Measurements from ENCODE around the gene LRP2BP. TPM values are rescaled to one million over a fixed set of nuclear protein-coding genes. Genes with fewer than 3 reads are reported as not detected.

LRP2BP gene
- total and polyA plus RNA-seq, 2 experiments from 2014 or later = 0.28 to 1.7 TPM

DNA sequence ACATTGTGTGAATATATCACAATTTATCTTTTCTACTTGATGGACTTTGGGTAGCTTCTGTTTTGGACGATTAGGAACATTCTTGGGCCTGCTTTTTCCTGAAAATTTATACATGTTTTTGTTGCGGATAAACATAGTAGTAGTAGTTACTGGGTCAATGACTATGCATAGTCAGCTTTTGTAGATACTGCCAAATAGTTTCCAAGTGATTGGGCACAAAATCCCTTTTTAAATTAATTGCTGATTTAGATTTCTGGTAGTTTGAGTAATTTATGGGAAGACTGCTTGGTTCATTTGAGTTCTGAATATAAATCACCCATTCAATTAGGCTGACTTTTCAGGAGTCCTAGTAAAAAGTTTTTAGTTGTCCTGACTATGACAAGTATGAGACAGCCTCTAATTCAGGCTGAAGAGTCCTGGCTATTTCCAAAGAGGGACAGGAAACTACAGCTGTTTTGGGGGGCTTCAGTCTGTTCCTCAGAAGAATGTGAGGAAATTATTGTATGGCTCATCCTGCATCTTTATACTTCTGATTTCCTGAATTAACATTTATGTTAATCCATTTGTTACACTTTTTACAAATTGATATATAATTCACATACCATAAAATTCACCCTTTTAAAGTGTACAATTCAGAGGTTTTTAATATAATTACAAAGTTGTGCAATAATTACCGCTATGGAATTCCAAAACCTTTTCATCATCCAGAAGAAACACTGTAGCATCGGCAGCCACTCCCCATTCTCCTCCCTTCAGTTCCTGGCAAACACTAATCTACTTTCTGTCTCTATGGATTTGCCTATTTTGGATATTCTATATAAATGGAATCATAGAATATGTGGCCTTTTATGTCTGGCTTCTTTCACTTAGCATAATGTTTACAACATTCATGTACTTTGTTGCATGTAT lies 14.2 kb downstream of the LRP2BP start (continued):
- TF ChIP-seq, protein P1, sequence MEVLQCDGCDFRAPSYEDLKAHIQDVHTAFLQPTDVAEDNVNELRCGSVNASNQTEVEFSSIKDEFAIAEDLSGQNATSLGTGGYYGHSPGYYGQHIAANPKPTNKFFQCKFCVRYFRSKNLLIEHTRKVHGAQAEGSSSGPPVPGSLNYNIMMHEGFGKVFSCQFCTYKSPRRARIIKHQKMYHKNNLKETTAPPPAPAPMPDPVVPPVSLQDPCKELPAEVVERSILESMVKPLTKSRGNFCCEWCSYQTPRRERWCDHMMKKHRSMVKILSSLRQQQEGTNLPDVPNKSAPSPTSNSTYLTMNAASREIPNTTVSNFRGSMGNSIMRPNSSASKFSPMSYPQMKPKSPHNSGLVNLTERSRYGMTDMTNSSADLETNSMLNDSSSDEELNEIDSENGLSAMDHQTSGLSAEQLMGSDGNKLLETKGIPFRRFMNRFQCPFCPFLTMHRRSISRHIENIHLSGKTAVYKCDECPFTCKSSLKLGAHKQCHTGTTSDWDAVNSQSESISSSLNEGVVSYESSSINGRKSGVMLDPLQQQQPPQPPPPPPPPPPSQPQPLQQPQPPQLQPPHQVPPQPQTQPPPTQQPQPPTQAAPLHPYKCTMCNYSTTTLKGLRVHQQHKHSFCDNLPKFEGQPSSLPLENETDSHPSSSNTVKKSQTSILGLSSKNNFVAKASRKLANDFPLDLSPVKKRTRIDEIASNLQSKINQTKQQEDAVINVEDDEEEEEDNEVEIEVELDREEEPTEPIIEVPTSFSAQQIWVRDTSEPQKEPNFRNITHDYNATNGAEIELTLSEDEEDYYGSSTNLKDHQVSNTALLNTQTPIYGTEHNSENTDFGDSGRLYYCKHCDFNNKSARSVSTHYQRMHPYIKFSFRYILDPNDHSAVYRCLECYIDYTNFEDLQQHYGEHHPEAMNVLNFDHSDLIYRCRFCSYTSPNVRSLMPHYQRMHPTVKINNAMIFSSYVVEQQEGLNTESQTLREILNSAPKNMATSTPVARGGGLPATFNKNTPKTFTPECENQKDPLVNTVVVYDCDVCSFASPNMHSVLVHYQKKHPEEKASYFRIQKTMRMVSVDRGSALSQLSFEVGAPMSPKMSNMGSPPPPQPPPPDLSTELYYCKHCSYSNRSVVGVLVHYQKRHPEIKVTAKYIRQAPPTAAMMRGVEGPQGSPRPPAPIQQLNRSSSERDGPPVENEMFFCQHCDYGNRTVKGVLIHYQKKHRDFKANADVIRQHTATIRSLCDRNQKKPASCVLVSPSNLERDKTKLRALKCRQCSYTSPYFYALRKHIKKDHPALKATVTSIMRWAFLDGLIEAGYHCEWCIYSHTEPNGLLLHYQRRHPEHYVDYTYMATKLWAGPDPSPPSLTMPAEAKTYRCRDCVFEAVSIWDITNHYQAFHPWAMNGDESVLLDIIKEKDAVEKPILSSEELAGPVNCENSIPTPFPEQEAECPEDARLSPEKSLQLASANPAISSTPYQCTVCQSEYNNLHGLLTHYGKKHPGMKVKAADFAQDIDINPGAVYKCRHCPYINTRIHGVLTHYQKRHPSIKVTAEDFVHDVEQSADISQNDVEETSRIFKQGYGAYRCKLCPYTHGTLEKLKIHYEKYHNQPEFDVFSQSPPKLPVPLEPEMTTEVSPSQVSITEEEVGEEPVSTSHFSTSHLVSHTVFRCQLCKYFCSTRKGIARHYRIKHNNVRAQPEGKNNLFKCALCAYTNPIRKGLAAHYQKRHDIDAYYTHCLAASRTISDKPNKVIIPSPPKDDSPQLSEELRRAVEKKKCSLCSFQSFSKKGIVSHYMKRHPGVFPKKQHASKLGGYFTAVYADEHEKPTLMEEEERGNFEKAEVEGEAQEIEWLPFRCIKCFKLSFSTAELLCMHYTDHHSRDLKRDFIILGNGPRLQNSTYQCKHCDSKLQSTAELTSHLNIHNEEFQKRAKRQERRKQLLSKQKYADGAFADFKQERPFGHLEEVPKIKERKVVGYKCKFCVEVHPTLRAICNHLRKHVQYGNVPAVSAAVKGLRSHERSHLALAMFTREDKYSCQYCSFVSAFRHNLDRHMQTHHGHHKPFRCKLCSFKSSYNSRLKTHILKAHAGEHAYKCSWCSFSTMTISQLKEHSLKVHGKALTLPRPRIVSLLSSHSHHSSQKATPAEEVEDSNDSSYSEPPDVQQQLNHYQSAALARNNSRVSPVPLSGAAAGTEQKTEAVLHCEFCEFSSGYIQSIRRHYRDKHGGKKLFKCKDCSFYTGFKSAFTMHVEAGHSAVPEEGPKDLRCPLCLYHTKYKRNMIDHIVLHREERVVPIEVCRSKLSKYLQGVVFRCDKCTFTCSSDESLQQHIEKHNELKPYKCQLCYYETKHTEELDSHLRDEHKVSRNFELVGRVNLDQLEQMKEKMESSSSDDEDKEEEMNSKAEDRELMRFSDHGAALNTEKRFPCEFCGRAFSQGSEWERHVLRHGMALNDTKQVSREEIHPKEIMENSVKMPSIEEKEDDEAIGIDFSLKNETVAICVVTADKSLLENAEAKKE (CRISPR knock-in tag; IDR thresholded peaks at IDR 0.05) = no peak
- TF ChIP-seq POLR2AphosphoS5 (IDR thresholded peaks at IDR 0.05; ENCODE audit: low read depth) (no peak), NANOG (IDR thresholded peaks at IDR 0.05; ENCODE audit: borderline replicate concordance) (no peak), STAT1 (IDR thresholded peaks at IDR 0.05; ENCODE audit: unreplicated experiment) (no peak), JUNB (IDR thresholded peaks at IDR 0.05; ENCODE audit: unreplicated experiment) (no peak), ETS1 (IDR thresholded peaks at IDR 0.05) (no peak), ZNF331 (CRISPR knock-in tag; IDR thresholded peaks at IDR 0.05; ENCODE audit: low read depth) (no peak)

DNA sequence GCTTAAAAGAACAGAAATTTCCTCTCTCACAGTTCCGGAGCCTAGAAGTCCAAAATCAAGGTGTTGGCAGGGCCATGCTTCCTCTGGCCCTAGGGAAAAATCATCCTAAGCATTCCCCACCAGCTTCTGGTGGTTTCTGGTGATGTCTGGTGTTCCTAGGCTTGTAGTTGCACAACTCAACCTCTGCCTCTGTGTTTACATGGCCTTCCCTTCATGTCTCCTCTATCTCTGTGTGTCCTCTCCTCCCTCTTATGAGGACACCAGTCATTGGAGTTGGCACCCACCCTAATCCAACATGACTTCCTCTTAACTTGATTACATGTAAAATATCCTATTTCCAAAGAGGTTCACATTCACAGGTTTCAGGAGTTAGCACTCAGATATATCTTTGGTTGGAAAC lies 15.4 kb downstream of the LRP2BP start:
- DNase-seq (ENCODE audit: low spot score) (no peak), ATAC-seq (no peak)
- Histone ChIP-seq H3K4me1 (ENCODE audit: insufficient read depth) (0 out of 2 replicates have a peak, but pooled peaks cover 3% of the 10 kb centered on the region), H3K9me2 (ENCODE audit: insufficient read depth) (no peaks in the 10 kb centered on the region), H3K27ac (ENCODE audit: low read depth) (no peak overlapping the region), H3F3A (replicated peaks; ENCODE audit: low read depth) (no peaks in the 10 kb centered on the region), H3K4me3 (no peak overlapping the region), H2AFZ (no peak overlapping the region), H3K36me3 (ENCODE audit: insufficient read depth) (no peaks in the 10 kb centered on the region), H3K4me2 (no peak overlapping the region), H4K20me1 (replicated peaks; ENCODE audit: insufficient read depth) (no peaks in the 10 kb centered on the region), H3K79me2 (replicated peaks; ENCODE audit: insufficient read depth) (no peaks in the 10 kb centered on the region), H3K27me3 (ENCODE audit: insufficient read depth) (no peaks in the 10 kb centered on the region)
- H3K36me3 Mint-ChIP-seq (ENCODE audit: low read depth) = peaks cover 10% of the 10 kb centered on the region
- H3K27me3 Mint-ChIP-seq (ENCODE audit: insufficient read depth, low read depth, poor library complexity) = no peaks in the 10 kb centered on the region
- H3K4me1 Mint-ChIP-seq = 0 out of 3 replicates have a peak, but pooled peaks cover 5% of the 10 kb centered on the region
- H3K27ac Mint-ChIP-seq = no peak overlapping the region
- peaks cover 9% of the 10 kb centered on the region; the same call in 2 of the 3 replicates for H3K9me3 Mint-ChIP-seq
- H3K4me3 Mint-ChIP-seq = no peak overlapping the region
- TF ChIP-seq STAT1 (IDR thresholded peaks at IDR 0.05; ENCODE audit: unreplicated experiment) (no peak), POLR2AphosphoS5 (IDR thresholded peaks at IDR 0.05; ENCODE audit: low read depth) (no peak), EZH2 (IDR thresholded peaks at IDR 0.05; ENCODE audit: low read depth, unreplicated experiment) (no peak), NANOG (IDR thresholded peaks at IDR 0.05; ENCODE audit: borderline replicate concordance) (no peak), CREB1 (CRISPR knock-in tag; IDR thresholded peaks at IDR 0.05; ENCODE audit: low read depth) (no peak), REST (IDR thresholded peaks at IDR 0.05; ENCODE audit: unreplicated experiment) (no peak), JUNB (IDR thresholded peaks at IDR 0.05; ENCODE audit: unreplicated experiment) (no peak)
